H9 (cell line): ENCODE results near the gene CFAP107. TPM values are rescaled to one million over a fixed set of nuclear protein-coding genes. Genes with fewer than 3 reads are reported as not detected.

Experiments
- DNase-seq: peaks from one replicate; pipeline ENCODE4 v3.0.0-alpha.2; 2017
- H2AFZ ChIP-seq: one replicate; pipeline ENCODE4 v1.6.1; 2013; ENCODE audit warnings: mild to moderate bottlenecking, low read length, control low read depth, moderate library complexity
- H2AK5ac ChIP-seq: 2 replicates; pipeline ENCODE4 v1.6.1; 2013; ENCODE audit warnings: low read length, control low read depth, mixed read lengths; ENCODE audit not compliant: insufficient read length
- H2BK120ac ChIP-seq: one replicate; pipeline ENCODE4 v1.6.1; 2013; ENCODE audit warnings: low read depth, mild to moderate bottlenecking, low read length, control low read depth, inconsistent platforms; ENCODE audit not compliant: poor library complexity, severe bottlenecking
- H2BK12ac ChIP-seq: 2 replicates; pipeline ENCODE4 v1.6.1; 2013; ENCODE audit warnings: low read length, control low read depth, mixed read lengths, low read depth; ENCODE audit not compliant: insufficient read length
- H2BK15ac ChIP-seq: 2 replicates; pipeline ENCODE4 v1.6.1; 2013; ENCODE audit warnings: low read depth, low read length, control low read depth
- H2BK20ac ChIP-seq: one replicate; pipeline ENCODE4 v1.6.1; 2013; ENCODE audit warnings: low read depth, mild to moderate bottlenecking, low read length, control low read depth, inconsistent platforms; ENCODE audit not compliant: poor library complexity, severe bottlenecking
- H2BK5ac ChIP-seq: 2 replicates; pipeline ENCODE4 v1.6.1; 2013; ENCODE audit warnings: low read length, control low read depth, mixed read lengths; ENCODE audit not compliant: insufficient read length
- H3K14ac ChIP-seq: 2 replicates; pipeline ENCODE4 v1.6.1; 2013; ENCODE audit warnings: low read length, control low read depth; ENCODE audit not compliant: insufficient read depth
- H3K18ac ChIP-seq: 2 replicates; pipeline ENCODE4 v1.6.1; 2013; ENCODE audit warnings: low read depth, mild to moderate bottlenecking, mixed read lengths, low read length, control low read depth; ENCODE audit not compliant: insufficient read length
- H3K23ac ChIP-seq: 2 replicates; pipeline ENCODE4 v1.6.1; 2013; ENCODE audit warnings: low read length, control low read depth, mixed read lengths, low read depth; ENCODE audit not compliant: insufficient read length
- H3K23me2 ChIP-seq: 2 replicates; pipeline ENCODE4 v1.6.1; 2013; ENCODE audit warnings: low read depth, mild to moderate bottlenecking, mixed read lengths, low read length, control low read depth; ENCODE audit not compliant: insufficient read length, poor library complexity, severe bottlenecking
- H3K27ac ChIP-seq: 2 replicates; pipeline ENCODE4 v1.5.1; 2013; ENCODE audit warnings: low read length, control low read depth, mixed read lengths, low read depth; ENCODE audit not compliant: insufficient read length
- H3K27me3 ChIP-seq: 2 replicates; pipeline ENCODE4 v1.6.1; 2013; ENCODE audit warnings: low read length, control low read depth, inconsistent platforms; ENCODE audit not compliant: insufficient read depth
- H3K4ac ChIP-seq: 2 replicates; pipeline ENCODE4 v1.6.1; 2013; ENCODE audit warnings: low read depth, mild to moderate bottlenecking, control low read depth, inconsistent platforms, low read length, moderate library complexity
- H3K4me1 ChIP-seq: 2 replicates; pipeline ENCODE4 v1.6.1; 2013; ENCODE audit warnings: low read length, control low read depth, inconsistent platforms; ENCODE audit not compliant: insufficient read depth
- H3K4me2 ChIP-seq: 2 replicates; pipeline ENCODE4 v1.6.1; 2013; ENCODE audit warnings: low read length, control low read depth, mixed read lengths; ENCODE audit not compliant: insufficient read length, insufficient read depth
- H3K56ac ChIP-seq: 2 replicates; pipeline ENCODE4 v1.6.1; 2013; ENCODE audit warnings: low read depth, mild to moderate bottlenecking, mixed read lengths, low read length, control low read depth; ENCODE audit not compliant: insufficient read length
- H3K79me1 ChIP-seq: 2 replicates; pipeline ENCODE4 v1.6.1; 2013; ENCODE audit warnings: low read depth, mild to moderate bottlenecking, moderate library complexity, low read length, control low read depth, inconsistent platforms; ENCODE audit not compliant: insufficient read depth, poor library complexity, severe bottlenecking
- H3K79me2 ChIP-seq: 2 replicates; pipeline ENCODE4 v1.6.1; 2013; ENCODE audit warnings: low read length, control low read depth, inconsistent platforms; ENCODE audit not compliant: insufficient read depth
- H3K9ac ChIP-seq: 2 replicates; pipeline ENCODE4 v1.6.1; 2013; ENCODE audit warnings: low read length, control low read depth, mixed read lengths; ENCODE audit not compliant: insufficient read length; ENCODE audit errors: extremely low read depth
- H3K9me3 ChIP-seq: one replicate; pipeline ENCODE4 v1.6.1; 2013; ENCODE audit warnings: low read depth, low read length, inconsistent platforms; ENCODE audit not compliant: control insufficient read depth
- H3T11ph ChIP-seq: one replicate; pipeline ENCODE4 v1.6.1; 2013; ENCODE audit warnings: mild to moderate bottlenecking, low read length, control low read depth, inconsistent platforms
- H4K20me1 ChIP-seq: one replicate; pipeline ENCODE4 v1.6.1; 2013; ENCODE audit not compliant: control insufficient read depth, insufficient read length, insufficient read depth
- H4K5ac ChIP-seq: 2 replicates; pipeline ENCODE4 v1.6.1; 2013; ENCODE audit warnings: low read depth, mild to moderate bottlenecking, mixed read lengths, low read length, control low read depth; ENCODE audit not compliant: insufficient read length
- H4K8ac ChIP-seq: replicated peaks from 2 replicates; pipeline ENCODE4 v1.6.1; 2013; ENCODE audit warnings: low read length, control low read depth, mixed read lengths, low read depth; ENCODE audit not compliant: insufficient read length
- H4K91ac ChIP-seq: 2 replicates; pipeline ENCODE4 v1.6.1; 2013; ENCODE audit warnings: low read depth, mild to moderate bottlenecking, moderate library complexity, mixed read lengths, low read length, control low read depth; ENCODE audit not compliant: insufficient read length
- H3K27ac Mint-ChIP-seq, 3 experiments: 2 replicates in 2 of 3; 3 replicates in 1 of 3; pipeline ENCODE4 v1.8.0; 2020 to 2021; ENCODE audit warnings: mixed read lengths in 3 of 3, mild to moderate bottlenecking in 1 of 3, moderate library complexity in 1 of 3
- H3K27me3 Mint-ChIP-seq: 2 replicates; pipeline ENCODE4 v1.8.0; 2021; ENCODE audit warnings: low read depth, mild to moderate bottlenecking, moderate library complexity, mixed read lengths
- H3K36me3 Mint-ChIP-seq, 3 experiments: 2 replicates in 2 of 3; 3 replicates in 1 of 3; pipeline ENCODE4 v1.8.0; 2020 to 2021; ENCODE audit warnings: low read depth in 3 of 3, mixed read lengths in 3 of 3; ENCODE audit not compliant: insufficient read depth in 1 of 3
- H3K4me1 Mint-ChIP-seq, 2 experiments: 2 replicates each; pipeline ENCODE4 v1.8.0; 2020; ENCODE audit warnings: mixed read lengths in 2 of 2
- H3K4me3 Mint-ChIP-seq, 2 experiments: 2 replicates in 1 of 2; 3 replicates in 1 of 2; pipeline ENCODE4 v1.8.0; 2020 to 2021; ENCODE audit warnings: mild to moderate bottlenecking in 2 of 2, mixed read lengths in 2 of 2, moderate library complexity in 1 of 2
- H3K9me3 Mint-ChIP-seq, 2 experiments: 2 replicates in 1 of 2; 3 replicates in 1 of 2; pipeline ENCODE4 v1.8.0; 2020; ENCODE audit warnings: mild to moderate bottlenecking in 2 of 2, mixed read lengths in 2 of 2, moderate library complexity in 1 of 2
- WGBS: extraction: QIAGEN DNeasy Blood & Tissue Kit; methylation state at CpG from one replicate; pipeline ENCODE4 v1.1.7; 2013; ENCODE audit warnings: missing lambda C conversion rate, low lambda C conversion rate, mixed read lengths; ENCODE audit not compliant: insufficient read length; ENCODE audit errors: extremely low coverage; 5-methylcytosine and 5-hydroxymethylcytosine counted together
- total RNA-seq: library from RNA; stranded (reverse); gene quantifications from 2 replicates; pipeline ENCODE4 v1.2.1, GENCODE V29; 2021
- TF ChIP-seq, protein P1 (sequence below): fragments of 200-600 bp; sonication (generic); conservative IDR thresholded peaks from 3 replicates; pipeline ENCODE4 v1.8.0; 2021; ENCODE audit warnings: antibody characterized with exemption, mild to moderate bottlenecking

CFAP107 gene
- total RNA-seq, 1 experiment from 2014 or later = not detected

DNA sequence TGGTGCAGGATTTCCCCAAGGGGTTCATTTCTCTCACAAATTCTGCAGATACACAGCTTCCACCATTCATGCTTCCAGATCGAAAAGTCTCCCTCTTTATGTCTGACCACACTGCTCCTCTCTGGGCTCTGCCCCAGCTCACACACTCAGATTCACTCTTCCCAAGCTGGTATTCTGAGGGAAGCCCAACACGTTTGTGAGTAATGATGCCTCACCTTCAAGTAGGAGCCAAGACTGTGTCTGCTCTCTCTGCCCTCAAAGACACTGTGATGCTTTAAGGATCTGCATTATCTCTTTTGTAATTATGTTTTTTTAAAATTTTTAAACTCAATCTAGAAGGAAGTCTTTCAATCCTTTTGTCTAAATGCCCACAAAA, 65.4 kb downstream of the CFAP107 start:
- H2BK5ac ChIP-seq = no peak overlapping the region
- H3K79me2 ChIP-seq = no peaks in the 10 kb centered on the region
- no peak overlapping the region for H2AK5ac ChIP-seq
- DNase-seq = no peak
- no peak overlapping the region for H3T11ph ChIP-seq
- H3K4ac ChIP-seq = no peak overlapping the region
- no peak overlapping the region for H3K4me2 ChIP-seq
- no peak overlapping the region for H4K5ac ChIP-seq
- no peaks in the 10 kb centered on the region for H4K20me1 ChIP-seq
- Mint-ChIP-seq H3K27ac (no peak overlapping the region), H3K27me3 (no peaks in the 10 kb centered on the region), H3K9me3 (peaks cover 80 to 87% of the 10 kb centered on the region in 2 experiments), H3K4me1 (no peaks in the 10 kb centered on the region), H3K4me3 (no peak overlapping the region), H3K36me3 (peaks cover 0 to 35% (median 2%) of the 10 kb centered on the region in 3 experiments; a peak in 5 of 7 replicates)
- TF ChIP-seq, protein P1, sequence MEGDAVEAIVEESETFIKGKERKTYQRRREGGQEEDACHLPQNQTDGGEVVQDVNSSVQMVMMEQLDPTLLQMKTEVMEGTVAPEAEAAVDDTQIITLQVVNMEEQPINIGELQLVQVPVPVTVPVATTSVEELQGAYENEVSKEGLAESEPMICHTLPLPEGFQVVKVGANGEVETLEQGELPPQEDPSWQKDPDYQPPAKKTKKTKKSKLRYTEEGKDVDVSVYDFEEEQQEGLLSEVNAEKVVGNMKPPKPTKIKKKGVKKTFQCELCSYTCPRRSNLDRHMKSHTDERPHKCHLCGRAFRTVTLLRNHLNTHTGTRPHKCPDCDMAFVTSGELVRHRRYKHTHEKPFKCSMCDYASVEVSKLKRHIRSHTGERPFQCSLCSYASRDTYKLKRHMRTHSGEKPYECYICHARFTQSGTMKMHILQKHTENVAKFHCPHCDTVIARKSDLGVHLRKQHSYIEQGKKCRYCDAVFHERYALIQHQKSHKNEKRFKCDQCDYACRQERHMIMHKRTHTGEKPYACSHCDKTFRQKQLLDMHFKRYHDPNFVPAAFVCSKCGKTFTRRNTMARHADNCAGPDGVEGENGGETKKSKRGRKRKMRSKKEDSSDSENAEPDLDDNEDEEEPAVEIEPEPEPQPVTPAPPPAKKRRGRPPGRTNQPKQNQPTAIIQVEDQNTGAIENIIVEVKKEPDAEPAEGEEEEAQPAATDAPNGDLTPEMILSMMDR = no peak
- H4K8ac ChIP-seq = no peak overlapping the region
- H3K27me3 ChIP-seq = no peaks in the 10 kb centered on the region
- H3K9ac ChIP-seq = no peak overlapping the region
- no CpG with 5 or more reads among the region's 2 CpGs for WGBS
- H2BK12ac ChIP-seq = no peak overlapping the region
- no peak overlapping the region for H3K56ac ChIP-seq
- no peak overlapping the region for H2BK120ac ChIP-seq
- no peak overlapping the region for H4K91ac ChIP-seq
- no peak overlapping the region for H3K23ac ChIP-seq
- H3K27ac ChIP-seq = no peak overlapping the region
- peaks cover 48% of the 10 kb centered on the region for H3K9me3 ChIP-seq
- H2BK20ac ChIP-seq = no peak overlapping the region
- no peak overlapping the region for H2AFZ ChIP-seq
- no peaks in the 10 kb centered on the region for H3K79me1 ChIP-seq
- no peaks in the 10 kb centered on the region for H3K23me2 ChIP-seq
- H2BK15ac ChIP-seq = no peak overlapping the region
- H3K18ac ChIP-seq = no peak overlapping the region
- no peak overlapping the region for H3K14ac ChIP-seq
- H3K4me1 ChIP-seq = no peaks in the 10 kb centered on the region

Other genes starting within 250 kb of the CFAP107 start
- gene DHRS3, start 128.0 kb upstream of the CFAP107 start, total RNA-seq = 52.2 and 54.5 TPM in 2 replicates
- gene AADACL4, start 102.1 kb upstream of the CFAP107 start, total RNA-seq = not detected in 2 replicates
- gene AADACL3, start 30.1 kb upstream of the CFAP107 start, total RNA-seq = 0.22 and 0.35 TPM in 2 replicates
- gene PRAMEF12, start 27.5 kb downstream of the CFAP107 start, total RNA-seq = not detected in 2 replicates
- not detected in 2 replicates for gene PRAMEF1, start 45.2 kb downstream of the CFAP107 start, total RNA-seq
- gene PRAMEF11, start 85.2 kb downstream of the CFAP107 start, total RNA-seq = not detected in 2 replicates
- not detected in 2 replicates for gene HNRNPCL1, start 102.5 kb downstream of the CFAP107 start, total RNA-seq
- not detected in 2 replicates for gene PRAMEF2, start 110.9 kb downstream of the CFAP107 start, total RNA-seq
- not detected in 2 replicates for gene PRAMEF4, start 140.0 kb downstream of the CFAP107 start, total RNA-seq
- not detected in 2 replicates for gene PRAMEF10, start 152.1 kb downstream of the CFAP107 start, total RNA-seq
- gene PRAMEF7, start 170.4 kb downstream of the CFAP107 start, total RNA-seq = not detected in 2 replicates
- not detected in 2 replicates for gene PRAMEF6, start 201.4 kb downstream of the CFAP107 start, total RNA-seq